Measurements from ENCODE around the gene RAB27B.

RAB27B gene

DNA sequence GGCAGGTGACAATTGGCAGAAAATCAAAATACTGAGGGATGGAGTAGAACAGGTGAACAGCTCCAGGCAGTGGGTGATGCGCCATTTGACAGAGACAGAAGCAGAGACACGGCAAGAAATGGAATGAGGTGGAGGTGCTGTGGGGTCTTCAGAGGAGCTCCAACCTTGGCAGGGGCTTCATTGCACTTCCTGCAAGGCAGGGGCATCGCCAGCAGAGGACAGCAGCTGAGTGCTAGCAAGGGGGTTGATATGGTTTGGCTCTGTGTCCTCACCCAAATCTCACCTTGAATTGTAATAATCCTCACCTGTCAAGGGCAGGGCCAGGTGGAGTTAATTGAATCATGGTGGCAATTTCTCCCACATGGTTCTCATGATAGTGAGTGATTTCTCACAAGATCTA, 88.2 kb downstream of the RAB27B start:
- DNase-seq: no peak

DNA sequence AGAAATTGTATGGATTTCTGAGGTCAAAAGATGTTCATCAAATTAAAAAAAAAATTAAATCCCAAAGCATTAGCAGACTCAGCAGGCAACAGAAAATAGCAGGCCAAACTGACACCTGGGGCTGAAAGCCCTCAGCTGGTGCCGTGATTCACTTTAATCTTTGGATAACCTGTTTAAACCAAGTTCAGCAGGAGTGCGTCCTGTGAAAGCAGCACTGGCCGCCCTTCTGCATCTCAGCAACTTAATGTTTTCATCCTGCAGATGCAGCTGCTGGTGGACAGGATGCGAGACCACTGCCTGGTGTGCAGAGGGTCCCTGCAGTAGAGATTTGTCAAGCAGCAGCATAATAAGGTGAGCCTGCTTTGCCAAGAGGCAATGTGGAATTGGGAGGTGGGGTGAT, 89.8 kb downstream of the RAB27B start:
- no peak for DNase-seq

DNA sequence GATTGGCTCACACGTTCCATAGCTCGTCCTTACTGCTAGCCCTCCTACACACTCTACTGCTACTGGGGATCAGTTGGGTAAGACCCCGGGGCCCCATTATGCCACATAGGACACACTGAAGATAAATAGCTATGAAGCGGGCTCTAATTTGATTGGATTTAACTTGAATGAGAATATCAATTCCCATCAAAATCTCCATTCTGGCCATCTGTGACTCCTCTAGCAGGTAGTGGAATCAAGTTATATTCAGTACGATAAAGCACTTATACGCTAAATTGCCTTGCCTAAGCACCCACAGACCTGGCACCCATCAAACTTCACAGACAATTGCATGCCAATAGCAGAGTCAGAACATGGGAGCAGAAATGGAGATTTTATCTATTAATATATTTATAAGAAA, 91.1 kb downstream of the RAB27B start:
- DNase-seq: no peak

DNA sequence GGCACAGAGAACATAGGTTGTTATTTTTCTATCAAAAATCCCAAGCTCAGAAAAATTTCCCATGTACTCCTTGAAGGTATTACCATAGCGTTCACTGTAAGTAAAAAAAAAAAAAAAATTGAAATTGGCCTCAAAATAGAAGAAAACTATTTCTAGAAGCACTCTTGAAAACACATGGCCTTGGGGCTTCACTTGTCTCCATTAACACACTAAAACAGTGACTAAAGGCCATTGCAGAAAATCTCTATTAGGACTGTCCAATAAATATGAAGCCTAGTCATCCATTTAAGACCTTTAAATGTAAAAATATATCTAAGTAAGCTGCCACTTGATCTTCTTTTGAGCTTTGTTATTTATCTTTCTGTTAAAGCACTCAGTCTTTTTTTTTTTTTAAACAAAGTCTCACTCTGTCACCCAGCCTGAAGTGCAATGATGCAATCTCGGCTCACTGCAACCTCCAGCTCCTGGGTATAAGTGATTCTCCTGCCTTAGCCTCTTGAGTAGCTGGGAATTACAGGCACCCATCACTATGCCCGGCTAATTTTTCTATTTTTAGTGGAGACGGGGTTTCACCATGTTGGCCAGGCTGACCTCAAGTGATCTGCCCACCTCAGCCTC, 95.2 kb downstream of the RAB27B start:
- no peak for DNase-seq

DNA sequence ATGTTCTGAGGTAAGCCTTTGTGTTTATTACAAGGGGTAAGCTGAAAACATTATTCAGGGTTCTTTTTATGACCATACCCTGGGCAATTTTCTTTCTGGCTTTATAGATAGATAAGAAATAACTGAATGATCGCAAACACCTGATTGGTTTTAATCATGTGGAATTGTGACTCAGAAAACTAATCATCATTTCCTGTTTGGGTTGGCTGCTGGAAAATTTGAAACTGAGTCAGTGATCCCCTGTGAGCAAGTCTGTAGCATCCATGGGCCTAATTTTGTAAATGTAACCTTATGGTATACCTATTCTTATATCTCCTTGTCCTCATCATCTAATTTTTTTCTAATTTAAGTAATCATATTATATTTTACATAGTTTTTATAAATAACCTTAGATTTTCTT, 96.7 kb downstream of the RAB27B start:
- DNase-seq: no peak

- DNase-seq: no peak
Measured at GRCh38 chr18:54926593-54927325, 98.5 kb downstream of the RAB27B start.

DNA sequence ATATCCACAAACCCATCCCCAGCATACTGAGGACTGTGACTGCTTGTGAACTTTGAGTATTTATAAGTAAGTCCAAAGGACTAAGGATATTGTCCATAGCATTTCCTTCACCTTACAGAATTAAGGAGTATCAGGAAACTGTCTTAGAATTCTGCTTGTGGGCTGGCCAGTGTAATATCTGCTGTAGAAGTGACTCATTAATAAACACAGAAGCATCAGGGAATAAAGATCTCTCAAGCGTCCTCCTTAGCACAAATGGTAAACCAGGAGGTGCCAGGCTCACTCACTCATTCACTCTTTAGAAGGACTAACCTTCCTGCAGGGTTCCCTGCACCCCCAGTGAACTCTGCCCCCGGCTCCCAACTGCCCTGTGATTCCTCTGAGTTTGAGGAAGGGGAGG, 100.0 kb downstream of the RAB27B start:
- DNase-seq: no peak

- DNase-seq: no peak
Measured at GRCh38 chr18:54931152-54931551, 102.9 kb downstream of the RAB27B start.

- DNase-seq: no peak
Measured at GRCh38 chr18:54932472-54932871, 104.2 kb downstream of the RAB27B start.

- no peak for DNase-seq
Measured at GRCh38 chr18:54938506-54938905, 110.2 kb downstream of the RAB27B start.

DNA sequence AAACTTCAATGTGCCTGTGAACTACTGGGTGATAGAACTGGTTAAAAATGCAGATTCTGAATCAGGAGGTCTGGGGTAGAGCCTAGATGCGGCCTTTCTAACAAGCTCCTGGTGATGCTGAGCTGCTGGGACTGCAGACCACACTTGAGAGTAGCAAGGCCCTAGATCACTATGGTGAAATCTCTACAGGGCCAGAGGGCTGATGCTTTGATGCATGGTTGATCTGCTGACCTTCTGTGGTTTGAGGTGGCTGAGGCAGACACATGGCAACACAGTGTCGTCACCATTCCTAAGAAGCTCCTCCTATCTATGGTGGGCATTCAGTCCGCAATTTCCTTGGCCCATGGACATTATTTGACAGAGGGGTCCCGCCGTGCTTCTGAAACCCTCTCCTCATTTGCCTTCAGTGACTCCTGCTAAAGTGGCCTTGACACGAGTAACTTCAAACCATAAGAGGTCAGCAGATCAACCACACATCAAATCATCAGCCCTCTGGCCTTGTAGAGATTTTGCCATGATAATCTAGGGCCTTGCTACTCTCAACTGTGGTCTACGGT, 111.2 kb downstream of the RAB27B start:
- DNase-seq: no peak

DNA sequence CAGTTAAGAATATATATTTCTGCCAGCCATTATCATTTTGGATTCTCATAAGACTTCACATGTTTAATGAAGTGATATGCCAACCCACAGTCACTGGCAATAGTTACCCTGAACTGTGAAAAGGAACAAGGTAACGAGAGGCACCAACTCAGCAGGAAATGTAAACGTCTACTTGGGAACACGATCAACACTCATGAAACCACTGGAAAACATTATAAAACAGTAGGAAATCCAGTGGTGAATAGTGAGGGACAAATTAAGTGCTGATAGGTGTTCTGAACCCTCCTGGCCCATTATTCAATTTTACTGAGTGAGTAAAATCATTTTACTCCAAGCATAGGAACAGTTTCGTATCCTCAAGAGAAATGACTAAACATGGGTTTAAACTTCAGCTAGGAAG, 113.9 kb downstream of the RAB27B start:
- no peak for DNase-seq

- DNase-seq: no peak
Measured at GRCh38 chr18:54942569-54942968, 114.3 kb downstream of the RAB27B start.

Data from NCI-H1092 (cell line).